ENCODE measurements around the gene CD22.

CD22 gene

GRCh38 chr19:35317464-35318043 lies 11.4 kb upstream of the CD22 start:
- no peak overlapping the region for H3K27ac ChIP-seq
- TF ChIP-seq, protein P1, sequence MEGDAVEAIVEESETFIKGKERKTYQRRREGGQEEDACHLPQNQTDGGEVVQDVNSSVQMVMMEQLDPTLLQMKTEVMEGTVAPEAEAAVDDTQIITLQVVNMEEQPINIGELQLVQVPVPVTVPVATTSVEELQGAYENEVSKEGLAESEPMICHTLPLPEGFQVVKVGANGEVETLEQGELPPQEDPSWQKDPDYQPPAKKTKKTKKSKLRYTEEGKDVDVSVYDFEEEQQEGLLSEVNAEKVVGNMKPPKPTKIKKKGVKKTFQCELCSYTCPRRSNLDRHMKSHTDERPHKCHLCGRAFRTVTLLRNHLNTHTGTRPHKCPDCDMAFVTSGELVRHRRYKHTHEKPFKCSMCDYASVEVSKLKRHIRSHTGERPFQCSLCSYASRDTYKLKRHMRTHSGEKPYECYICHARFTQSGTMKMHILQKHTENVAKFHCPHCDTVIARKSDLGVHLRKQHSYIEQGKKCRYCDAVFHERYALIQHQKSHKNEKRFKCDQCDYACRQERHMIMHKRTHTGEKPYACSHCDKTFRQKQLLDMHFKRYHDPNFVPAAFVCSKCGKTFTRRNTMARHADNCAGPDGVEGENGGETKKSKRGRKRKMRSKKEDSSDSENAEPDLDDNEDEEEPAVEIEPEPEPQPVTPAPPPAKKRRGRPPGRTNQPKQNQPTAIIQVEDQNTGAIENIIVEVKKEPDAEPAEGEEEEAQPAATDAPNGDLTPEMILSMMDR (conservative IDR thresholded peaks at IDR 0.05), result no peak

GRCh38 chr19:35318679-35319448 lies 10.1 kb upstream of the CD22 start:
- TF ChIP-seq, protein P1 (conservative IDR thresholded peaks at IDR 0.05), result no peak
- H3K27ac ChIP-seq, result no peak overlapping the region

GRCh38 chr19:35320065-35320713 lies 8.8 kb upstream of the CD22 start:
- H3K27ac ChIP-seq, result no peak overlapping the region

GRCh38 chr19:35321291-35321690 lies 7.7 kb upstream of the CD22 start:
- TF ChIP-seq, protein P1 (conservative IDR thresholded peaks at IDR 0.05), result no peak
- no peak overlapping the region for H3K27ac ChIP-seq

More at GRCh38 chr19:35320065-35320713, 8.8 kb upstream of the CD22 start:
- TF ChIP-seq, protein P1 (conservative IDR thresholded peaks at IDR 0.05), result no peak

DNA sequence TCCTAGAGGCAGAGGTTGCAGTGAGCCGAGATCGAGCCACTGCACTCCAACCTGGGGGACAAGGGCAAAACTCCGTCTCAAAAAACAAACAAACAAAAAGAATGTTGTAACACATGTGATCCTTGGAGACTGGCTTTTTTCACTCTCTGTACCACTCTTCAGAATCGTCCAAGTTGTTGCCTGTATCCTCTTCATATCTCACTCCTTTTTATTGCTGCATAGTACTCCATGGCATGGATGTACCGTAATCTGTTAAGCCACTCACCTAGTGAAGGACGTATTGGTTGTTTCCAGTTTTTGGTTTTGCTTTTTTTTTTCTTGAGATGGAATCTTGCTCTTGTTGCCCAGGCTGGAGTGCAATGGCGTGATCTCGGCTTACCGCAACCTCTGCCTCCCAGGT lies 7.0 kb upstream of the CD22 start:
- TF ChIP-seq, protein P1 (conservative IDR thresholded peaks at IDR 0.05), result no peak
- no peak overlapping the region for H3K27ac ChIP-seq

DNA sequence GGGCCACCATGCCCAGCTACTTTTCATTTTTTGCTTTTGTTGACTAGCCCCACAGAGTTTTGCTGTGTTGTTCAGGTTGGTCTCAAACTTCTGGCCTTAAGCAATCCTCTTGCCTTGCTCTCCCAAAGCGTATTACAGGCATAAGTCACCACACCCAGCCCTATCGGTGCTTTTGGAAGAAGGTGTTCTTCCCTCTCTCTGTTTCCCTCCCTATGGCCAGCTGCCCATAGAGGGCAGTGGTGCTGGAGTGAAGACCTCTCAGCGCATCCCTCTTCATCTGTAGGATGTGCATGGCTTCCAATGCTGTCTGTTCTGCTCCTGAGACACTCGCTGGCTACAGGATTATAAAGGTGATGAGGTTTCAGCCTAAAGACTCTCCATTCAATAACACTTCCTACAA lies 1.3 kb upstream of the CD22 start:
- TF ChIP-seq, protein P1 (conservative IDR thresholded peaks at IDR 0.05), result peak; percentile 44
- H3K27ac ChIP-seq, result no peak overlapping the region

DNA sequence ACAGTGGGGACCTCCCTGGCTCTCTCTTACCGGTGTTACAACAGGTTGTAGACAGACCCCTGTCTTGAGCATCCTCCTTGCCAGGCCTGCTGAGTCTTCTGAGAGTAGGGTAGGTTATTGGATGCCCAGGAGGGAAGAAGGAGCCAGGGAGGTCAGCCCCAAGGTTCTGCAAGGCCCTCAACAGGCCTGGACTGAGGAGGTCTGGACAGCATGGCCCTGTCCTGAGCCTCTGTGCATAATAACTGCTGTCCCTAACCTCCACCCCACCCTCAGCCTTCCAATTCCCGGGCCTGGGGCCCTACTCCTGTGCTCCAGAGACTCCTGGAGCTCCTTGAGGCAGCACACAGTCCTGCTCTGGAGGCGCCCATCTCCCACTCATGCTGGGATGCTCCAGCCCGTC lies 336 bp downstream of the CD22 start:
- no peak overlapping the region for H3K27ac ChIP-seq
- TF ChIP-seq, protein P1 (conservative IDR thresholded peaks at IDR 0.05), result no peak
